Lower lobe of right lung (tissue), 2 donors: ENCODE results near the gene DDX18. TPM values are rescaled to one million over a fixed set of nuclear protein-coding genes. Genes with fewer than 3 reads are reported as not detected.

Experiments used
- ATAC-seq, 2 donors: fragments of 200-7000 bp; cut with Tn5 transposase; one replicate each; pipeline ENCODE4 v1.9.1; 2020 to 2022; ENCODE audit warnings: mild to moderate bottlenecking in 2 of 2, moderate library complexity in 2 of 2
- DNase-seq: peaks from one replicate; pipeline ENCODE4 v3.0.0-alpha.2; 2020
- H3K27ac ChIP-seq: fragments of 200-600 bp; one replicate; pipeline ENCODE4 v1.8.0; 2022
- H3K27me3 ChIP-seq: fragments of 200-600 bp; one replicate; pipeline ENCODE4 v1.8.0; 2022; ENCODE audit warnings: low read depth
- H3K36me3 ChIP-seq: fragments of 200-600 bp; one replicate; pipeline ENCODE4 v1.8.0; 2022; ENCODE audit warnings: mild to moderate bottlenecking
- H3K4me1 ChIP-seq: fragments of 200-600 bp; one replicate; pipeline ENCODE4 v1.8.0; 2022
- H3K4me3 ChIP-seq: fragments of 200-600 bp; one replicate; pipeline ENCODE4 v1.8.0; 2022; ENCODE audit warnings: mild to moderate bottlenecking
- H3K9me3 ChIP-seq: fragments of 200-600 bp; one replicate; pipeline ENCODE4 v1.8.0; 2022
- intact Hi-C: fragments of 100-400 bp; cut with DNase I; formaldehyde crosslinking; loops from one replicate; pipeline ENCODE4 v1.11.0; 2022
- long read RNA-seq: library from polyadenylated mRNA; unstranded; transcript quantifications from one replicate; pipeline ENCODE4 v2.0.0, GENCODE V29; 2021
- total RNA-seq: library from RNA; stranded (reverse); fragmentation: NEBNext Ultra II Directional; extraction: Animal tissue kit (Norgen Biotek cat#: 25700); gene quantifications from one replicate; pipeline ENCODE4 v1.2.1, GENCODE V29; 2021
- TF ChIP-seq, protein P1 (sequence below): fragments of 200-600 bp; IDR thresholded peaks from one replicate; pipeline ENCODE4 v1.8.0; 2022; ENCODE audit warnings: antibody characterized with exemption, mild to moderate bottlenecking
- donor health status: DM: no; HTN: yes; CAD: no; lungs with severe emphysema.

DDX18 gene
- total RNA-seq, result 48.0 TPM
- long read RNA-seq, transcript DDX18-201 (14 exons, 3,796 nt), result major isoform, 23 of 49 reads
- long read RNA-seq, partial matches to known transcripts, result 22 of 49 reads
- long read RNA-seq, other reads (novel, unspliced or antisense), result 4 of 49 reads

DNA sequence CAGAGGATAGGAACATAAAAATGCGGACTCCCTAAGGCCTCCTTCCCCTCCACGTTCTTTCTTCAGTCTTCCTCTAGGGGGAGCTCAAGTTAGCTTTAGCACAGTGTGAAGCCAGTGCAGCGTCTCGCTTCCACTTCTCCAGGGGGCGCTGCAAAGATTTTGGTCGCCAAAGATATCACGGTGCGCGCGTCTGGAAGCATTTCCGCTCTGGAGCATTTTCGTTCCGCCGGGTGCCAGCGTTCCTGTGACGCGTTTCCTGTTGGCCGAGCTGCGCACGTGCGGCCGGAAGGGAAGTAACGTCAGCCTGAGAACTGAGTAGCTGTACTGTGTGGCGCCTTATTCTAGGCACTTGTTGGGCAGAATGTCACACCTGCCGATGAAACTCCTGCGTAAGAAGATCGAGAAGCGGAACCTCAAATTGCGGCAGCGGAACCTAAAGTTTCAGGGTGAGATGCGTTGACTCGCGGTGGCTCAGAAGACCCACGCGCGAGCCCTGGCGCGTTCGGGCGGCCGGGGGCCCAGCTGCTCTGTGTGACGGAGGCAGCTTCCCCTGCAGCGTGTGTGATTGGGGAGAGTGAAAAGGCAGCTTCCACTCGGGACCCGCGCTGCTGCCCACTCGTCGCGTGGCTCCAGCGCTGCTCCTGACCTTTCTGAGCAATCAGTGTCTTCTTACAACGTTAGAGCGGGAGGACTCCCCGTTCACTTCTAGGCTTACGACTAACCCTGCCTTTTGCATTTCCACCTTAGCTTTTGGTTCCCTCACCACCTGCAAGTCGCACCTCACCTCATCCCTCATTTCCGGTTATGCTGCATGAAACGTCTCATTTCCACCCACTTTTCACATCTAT lies at the start of gene DDX18:
DDX18 (plus strand) TSS at position 275 of the 848 bp plus-strand sequence; CDS start at position 362, 87 bp downstream.
- Histone ChIP-seq H3K36me3 (peaks cover 30% of the 10 kb centered on the region), H3K9me3 (no peaks in the 10 kb centered on the region), H3K4me3 (peak within 1 kb of the TSS; percentile 90), H3K4me1 (peaks cover 25% of the 10 kb centered on the region), H3K27ac (peak within 1 kb of the TSS; percentile 93), H3K27me3 (no peaks in the 10 kb centered on the region)
- TF ChIP-seq, protein P1, sequence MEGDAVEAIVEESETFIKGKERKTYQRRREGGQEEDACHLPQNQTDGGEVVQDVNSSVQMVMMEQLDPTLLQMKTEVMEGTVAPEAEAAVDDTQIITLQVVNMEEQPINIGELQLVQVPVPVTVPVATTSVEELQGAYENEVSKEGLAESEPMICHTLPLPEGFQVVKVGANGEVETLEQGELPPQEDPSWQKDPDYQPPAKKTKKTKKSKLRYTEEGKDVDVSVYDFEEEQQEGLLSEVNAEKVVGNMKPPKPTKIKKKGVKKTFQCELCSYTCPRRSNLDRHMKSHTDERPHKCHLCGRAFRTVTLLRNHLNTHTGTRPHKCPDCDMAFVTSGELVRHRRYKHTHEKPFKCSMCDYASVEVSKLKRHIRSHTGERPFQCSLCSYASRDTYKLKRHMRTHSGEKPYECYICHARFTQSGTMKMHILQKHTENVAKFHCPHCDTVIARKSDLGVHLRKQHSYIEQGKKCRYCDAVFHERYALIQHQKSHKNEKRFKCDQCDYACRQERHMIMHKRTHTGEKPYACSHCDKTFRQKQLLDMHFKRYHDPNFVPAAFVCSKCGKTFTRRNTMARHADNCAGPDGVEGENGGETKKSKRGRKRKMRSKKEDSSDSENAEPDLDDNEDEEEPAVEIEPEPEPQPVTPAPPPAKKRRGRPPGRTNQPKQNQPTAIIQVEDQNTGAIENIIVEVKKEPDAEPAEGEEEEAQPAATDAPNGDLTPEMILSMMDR, result peak; percentile 98
- intact Hi-C loops, result loop anchor here (10.0 kb wide), 1 partner anchor 190 kb away; no protein-coding TSS in a partner anchor
- ATAC-seq (peak; percentile 99), DNase-seq (peak; percentile 98)

DNA sequence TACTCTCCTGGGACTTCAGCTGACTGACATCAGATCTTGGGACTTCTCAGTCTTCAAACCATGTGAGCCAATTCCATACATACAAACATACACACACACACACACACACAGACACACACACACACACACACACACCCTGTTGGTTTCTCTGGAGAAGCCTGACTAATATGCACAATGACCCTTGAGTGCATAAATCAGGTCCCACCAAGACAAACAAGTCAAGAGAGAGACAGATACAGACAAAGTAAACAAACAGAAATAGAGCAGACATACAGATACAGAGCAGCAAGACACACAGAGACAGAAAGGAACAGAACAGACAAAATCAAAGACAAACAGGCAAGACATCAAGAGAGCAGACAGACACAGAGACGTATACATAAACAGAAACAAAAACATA lies 43.8 kb upstream of the DDX18 start:
- H3K9me3 ChIP-seq, result no peaks in the 10 kb centered on the region
- H3K27ac ChIP-seq, result no peak overlapping the region
- ATAC-seq, result no peak
- no peaks in the 10 kb centered on the region for H3K4me1 ChIP-seq
- intact Hi-C loops, result no loop called here
- H3K4me3 ChIP-seq, result no peak overlapping the region
- H3K27me3 ChIP-seq, result no peaks in the 10 kb centered on the region
- DNase-seq, result no peak
- TF ChIP-seq, protein P1, result no peak
- H3K36me3 ChIP-seq, result no peaks in the 10 kb centered on the region

DNA sequence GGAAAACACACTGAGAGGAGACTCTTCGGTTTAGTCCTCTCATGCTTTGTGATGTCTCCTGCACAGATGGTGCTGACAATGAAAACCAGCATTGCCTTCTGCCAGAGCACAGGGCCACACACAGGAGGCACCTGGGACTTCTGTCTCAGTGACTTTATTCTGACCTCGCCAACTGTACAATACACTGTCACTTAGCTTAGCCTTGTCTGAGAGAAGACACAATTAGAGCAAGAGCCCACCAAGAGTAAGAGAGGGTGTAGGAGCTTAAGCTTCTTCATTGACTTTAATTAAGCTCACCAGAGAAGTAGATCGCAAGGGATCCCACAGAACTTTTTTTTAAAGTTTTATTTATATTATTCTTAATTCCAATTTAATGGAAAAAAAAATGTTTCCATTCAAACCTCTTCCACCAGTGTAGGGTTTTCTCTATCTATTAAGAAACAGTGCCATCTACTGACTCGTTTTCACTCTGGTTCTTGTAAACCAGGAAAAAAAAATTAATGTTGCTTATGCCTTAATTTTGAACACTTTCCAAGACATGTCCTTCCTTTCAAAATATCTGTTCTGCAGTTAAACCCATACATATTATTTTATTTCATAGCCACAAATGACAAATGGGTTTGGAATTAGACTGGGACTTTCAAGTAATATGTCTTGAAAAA lies 42.4 kb upstream of the DDX18 start:
- no peak overlapping the region for H3K27ac ChIP-seq
- no peak overlapping the region for H3K4me3 ChIP-seq
- DNase-seq, result no peak
- TF ChIP-seq, protein P1, result peak; percentile 36
- H3K9me3 ChIP-seq, result no peaks in the 10 kb centered on the region
- no peaks in the 10 kb centered on the region for H3K4me1 ChIP-seq
- H3K27me3 ChIP-seq, result no peaks in the 10 kb centered on the region
- intact Hi-C loops, result no loop called here
- ATAC-seq, result no peak
- no peaks in the 10 kb centered on the region for H3K36me3 ChIP-seq

DNA sequence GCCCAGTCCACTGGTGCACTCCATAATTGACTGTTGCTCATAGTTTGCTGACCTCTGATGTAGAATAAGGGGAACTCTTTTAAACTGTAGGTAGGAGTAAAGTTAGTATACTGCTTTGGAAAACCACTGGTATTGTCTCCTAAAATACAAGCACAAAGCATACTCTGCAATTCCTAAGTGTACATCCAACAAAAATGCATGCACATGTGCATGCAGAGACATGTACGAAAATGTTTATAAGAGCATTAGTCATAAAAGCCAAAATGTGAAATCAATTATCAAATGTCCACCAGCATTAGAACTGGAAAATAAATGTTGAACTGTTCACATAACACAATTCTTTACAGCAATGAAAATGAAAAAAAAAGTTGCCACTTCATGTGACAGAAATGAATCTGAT lies 39.8 kb upstream of the DDX18 start:
- H3K27me3 ChIP-seq, result no peaks in the 10 kb centered on the region
- DNase-seq (no peak), ATAC-seq (no peak)
- H3K9me3 ChIP-seq, result no peaks in the 10 kb centered on the region
- TF ChIP-seq, protein P1, result no peak
- no peak overlapping the region for H3K4me3 ChIP-seq
- H3K36me3 ChIP-seq, result no peaks in the 10 kb centered on the region
- intact Hi-C loops, result no loop called here
- H3K27ac ChIP-seq, result no peak overlapping the region
- H3K4me1 ChIP-seq, result no peaks in the 10 kb centered on the region

DNA sequence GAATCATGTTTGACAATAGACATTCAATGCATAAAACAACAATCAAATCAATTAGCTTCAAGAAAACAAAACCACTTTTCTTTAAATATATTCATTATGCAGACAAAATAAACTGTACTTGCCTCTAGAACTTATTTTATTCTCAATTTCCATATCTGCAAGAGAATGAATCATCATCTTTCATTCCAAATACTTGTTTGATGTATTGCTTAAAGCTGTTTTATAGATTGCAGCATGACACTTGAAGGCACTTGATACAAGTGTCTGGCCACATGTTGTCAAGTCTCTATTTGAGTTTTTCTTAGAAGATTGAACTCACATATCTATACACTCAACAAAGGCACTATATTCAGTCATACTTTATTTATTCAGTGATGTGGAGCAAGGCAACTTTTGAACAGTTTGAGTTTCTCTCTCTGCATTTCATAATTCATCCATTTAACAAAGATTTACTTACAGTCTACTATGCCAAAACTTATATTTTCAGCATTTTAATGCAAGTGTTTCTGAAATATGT lies 38.7 kb upstream of the DDX18 start:
- Histone ChIP-seq H3K27me3 (no peaks in the 10 kb centered on the region), H3K27ac (no peak overlapping the region), H3K9me3 (no peaks in the 10 kb centered on the region), H3K36me3 (no peaks in the 10 kb centered on the region), H3K4me3 (no peak overlapping the region), H3K4me1 (no peaks in the 10 kb centered on the region)
- no peak for DNase-seq
- intact Hi-C loops, result no loop called here
- ATAC-seq, result peak in 1 of 2 donors; percentile 67
- TF ChIP-seq, protein P1, result no peak
